GM23248 (cell line): ENCODE results near the gene SLC8A1. TPM values are rescaled to one million over a fixed set of nuclear protein-coding genes. Genes with fewer than 3 reads are reported as not detected.
A peak's percentile ranks its signal among the peaks of the same experiment; 100 is the strongest.

Experiments used
- DNase-seq: peaks from one replicate; pipeline ENCODE4 v3.0.0-alpha.2; 2015
- H2AFZ ChIP-seq: fragments of 200-600 bp; sonication (generic); 2 replicates; pipeline ENCODE4 v1.6.1; 2016; ENCODE audit warnings: antibody characterized with exemption
- H3F3A ChIP-seq: fragments of 200-600 bp; sonication (generic); 2 replicates; pipeline ENCODE4 v1.6.1; 2016; ENCODE audit warnings: mild to moderate bottlenecking, antibody characterized with exemption, mixed run types; ENCODE audit not compliant: insufficient read depth
- H3K27ac ChIP-seq: fragments of 200-600 bp; sonication (generic); 2 replicates; pipeline ENCODE4 v1.5.1; 2016; ENCODE audit warnings: mild to moderate bottlenecking
- H3K27me3 ChIP-seq: fragments of 200-600 bp; sonication (generic); replicated peaks from 2 replicates; pipeline ENCODE4 v1.6.1; 2016; ENCODE audit warnings: mild to moderate bottlenecking; ENCODE audit not compliant: insufficient read depth
- H3K36me3 ChIP-seq: fragments of 200-600 bp; sonication (generic); 2 replicates; pipeline ENCODE4 v1.6.1; 2016; ENCODE audit warnings: low read depth, mild to moderate bottlenecking
- H3K4me1 ChIP-seq: fragments of 200-600 bp; sonication (generic); 2 replicates; pipeline ENCODE4 v1.6.1; 2016; ENCODE audit warnings: mild to moderate bottlenecking; ENCODE audit not compliant: insufficient read depth
- H3K4me2 ChIP-seq: fragments of 200-600 bp; sonication (generic); one replicate; pipeline ENCODE4 v1.6.1; 2016; ENCODE audit warnings: mild to moderate bottlenecking; ENCODE audit not compliant: unreplicated experiment
- H3K4me3 ChIP-seq: fragments of 200-600 bp; sonication (generic); 2 replicates; pipeline ENCODE4 v1.5.1; 2016; ENCODE audit warnings: mild to moderate bottlenecking
- H3K79me2 ChIP-seq: fragments of 200-600 bp; sonication (generic); 2 replicates; pipeline ENCODE4 v1.6.1; 2016; ENCODE audit warnings: mild to moderate bottlenecking; ENCODE audit not compliant: insufficient read depth
- H3K9ac ChIP-seq: fragments of 200-600 bp; sonication (generic); 2 replicates; pipeline ENCODE4 v1.6.1; 2016; ENCODE audit warnings: mild to moderate bottlenecking
- H3K9me2 ChIP-seq: fragments of 200-600 bp; sonication (generic); 2 replicates; pipeline ENCODE4 v1.6.1; 2016; ENCODE audit warnings: mixed run types, mild to moderate bottlenecking, moderate library complexity; ENCODE audit not compliant: insufficient read depth
- H3K9me3 ChIP-seq: fragments of 200-600 bp; sonication (generic); one replicate; pipeline ENCODE4 v1.6.1; 2017; ENCODE audit warnings: low read depth
- H4K20me1 ChIP-seq: fragments of 200-600 bp; sonication (generic); 2 replicates; pipeline ENCODE4 v1.6.0; 2016; ENCODE audit not compliant: insufficient read depth
- EZH2 ChIP-seq: fragments of 200-600 bp; sonication (generic); IDR thresholded peaks from 2 replicates; pipeline ENCODE4 v1.6.1; 2018; ENCODE audit warnings: antibody characterized with exemption, mild to moderate bottlenecking; ENCODE audit not compliant: insufficient read depth, poor library complexity, severe bottlenecking
- EZH2phosphoT487 ChIP-seq: fragments of 200-600 bp; sonication (generic); IDR thresholded peaks from 2 replicates; pipeline ENCODE4 v1.6.1; 2018; ENCODE audit warnings: antibody characterized with exemption, moderate library complexity, mild to moderate bottlenecking, low read depth; ENCODE audit not compliant: insufficient read depth
- WGBS, 2 experiments: methylation state at CpG; one replicate each; pipeline ENCODE4 v1.1.6; 2015 to 2017; ENCODE audit warnings: low lambda C conversion rate in 2 of 2, low coverage in 1 of 2; ENCODE audit errors: missing lambda C conversion rate in 2 of 2; 5-methylcytosine and 5-hydroxymethylcytosine counted together
- in situ Hi-C: fragments of 300-500 bp; cut with MboI; formaldehyde crosslinking; loops from 2 replicates; pipeline ENCODE4 v1.15.0; 2020
- polyA plus RNA-seq: library from polyadenylated mRNA; unstranded; fragments of >200 nt; fragmentation: Nextera tagmentation; extraction: Ambion mirVana; gene quantifications from 2 replicates; pipeline ENCODE4 v1.2.1, GENCODE V29; 2016
- total RNA-seq: library from RNA; depleted of rRNA; stranded (reverse); fragments of >200 nt; shearing (Covaris generic); gene quantifications from 2 replicates; pipeline ENCODE4 v1.2.3, GENCODE V29; 2014

The SLC8A1 gene
- total and polyA plus RNA-seq, 2 experiments from 2014 or later = 13.8 to 83.4 TPM

- peak overlapping the region; percentile 29 for H3K4me2 ChIP-seq
- H3K36me3 ChIP-seq = no peaks in the 10 kb centered on the region
- no peaks in the 10 kb centered on the region for H3K79me2 ChIP-seq
- peaks cover 33% of the 10 kb centered on the region for H3K4me1 ChIP-seq
- peak overlapping the region; percentile 17; the same call in 1 of the 2 replicates for H3K9ac ChIP-seq
- H4K20me1 ChIP-seq = no peaks in the 10 kb centered on the region
- no peaks in the 10 kb centered on the region for H3K9me3 ChIP-seq
- peaks cover 16% of the 10 kb centered on the region for H3F3A ChIP-seq
- H3K4me3 ChIP-seq = no peak overlapping the region
- no peaks in the 10 kb centered on the region for H3K27me3 ChIP-seq
- no peak for DNase-seq
- TF ChIP-seq EZH2phosphoT487 (no peak), EZH2 (no peak)
- WGBS, 2 experiments = 38 to 42% methylated on average over 3 of the region's 3 CpGs
- peak overlapping the region; percentile 25; the same call in 1 of the 2 replicates for H2AFZ ChIP-seq
- peak overlapping the region; percentile 55 for H3K27ac ChIP-seq
- in situ Hi-C loops = no loop called here
- no peaks in the 10 kb centered on the region for H3K9me2 ChIP-seq
Observed at GRCh38 chr2:40213619-40214018, 238.3 kb downstream of the SLC8A1 start.

DNA sequence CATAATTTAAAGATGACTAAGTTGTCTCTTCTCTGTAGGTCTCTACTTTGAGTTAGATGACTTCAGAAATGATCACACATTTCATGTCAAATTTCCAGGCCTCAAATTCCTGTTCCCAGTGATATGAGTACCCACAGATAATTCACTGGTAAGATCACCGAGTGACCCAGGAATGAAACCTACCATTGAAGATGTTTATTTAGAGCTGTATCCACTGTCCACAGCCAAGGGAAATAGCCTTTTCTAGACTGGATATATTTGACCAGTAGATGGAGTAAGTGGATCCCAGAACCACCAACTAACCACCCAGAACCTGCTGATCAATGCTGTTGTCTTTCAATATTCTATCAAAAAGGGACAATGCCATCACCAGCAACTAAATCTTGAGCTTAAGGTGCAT, 238.8 kb downstream of the SLC8A1 start:
- peak; percentile 82 for DNase-seq
- H3K4me3 ChIP-seq = no peak overlapping the region
- H3K79me2 ChIP-seq = no peaks in the 10 kb centered on the region
- no peaks in the 10 kb centered on the region for H4K20me1 ChIP-seq
- H3K27ac ChIP-seq = peak overlapping the region; percentile 55
- H3K36me3 ChIP-seq = no peaks in the 10 kb centered on the region
- H3K9me3 ChIP-seq = no peaks in the 10 kb centered on the region
- peak overlapping the region; percentile 17; the same call in 1 of the 2 replicates for H3K9ac ChIP-seq
- H3F3A ChIP-seq = peaks cover 22% of the 10 kb centered on the region
- H3K4me1 ChIP-seq = peaks cover 33% of the 10 kb centered on the region
- H2AFZ ChIP-seq = peak overlapping the region; percentile 25; the same call in 1 of the 2 replicates
- peak overlapping the region; percentile 29 for H3K4me2 ChIP-seq
- no peaks in the 10 kb centered on the region for H3K27me3 ChIP-seq
- no peaks in the 10 kb centered on the region for H3K9me2 ChIP-seq
- in situ Hi-C loops = no loop called here
- WGBS, 2 experiments = 0 to 3% methylated on average over 1 of the region's 1 CpG
- TF ChIP-seq EZH2 (no peak), EZH2phosphoT487 (no peak)

GRCh38 chr2:40210968-40211353, 240.9 kb downstream of the SLC8A1 start:
- Histone ChIP-seq H3K36me3 (no peaks in the 10 kb centered on the region), H3K27ac (no peak overlapping the region), H4K20me1 (no peaks in the 10 kb centered on the region), H2AFZ (no peak overlapping the region), H3F3A (peaks cover 24% of the 10 kb centered on the region), H3K9me3 (no peaks in the 10 kb centered on the region), H3K9me2 (no peaks in the 10 kb centered on the region), H3K27me3 (no peaks in the 10 kb centered on the region), H3K9ac (no peak overlapping the region), H3K4me1 (peaks cover 37% of the 10 kb centered on the region), H3K4me3 (no peak overlapping the region), H3K4me2 (no peak overlapping the region), H3K79me2 (no peaks in the 10 kb centered on the region)
- 97% methylated on average over 1 of the region's 1 CpG for WGBS, 2 experiments
- DNase-seq = no peak
- in situ Hi-C loops = no loop called here
- TF ChIP-seq EZH2phosphoT487 (no peak), EZH2 (no peak)

DNA sequence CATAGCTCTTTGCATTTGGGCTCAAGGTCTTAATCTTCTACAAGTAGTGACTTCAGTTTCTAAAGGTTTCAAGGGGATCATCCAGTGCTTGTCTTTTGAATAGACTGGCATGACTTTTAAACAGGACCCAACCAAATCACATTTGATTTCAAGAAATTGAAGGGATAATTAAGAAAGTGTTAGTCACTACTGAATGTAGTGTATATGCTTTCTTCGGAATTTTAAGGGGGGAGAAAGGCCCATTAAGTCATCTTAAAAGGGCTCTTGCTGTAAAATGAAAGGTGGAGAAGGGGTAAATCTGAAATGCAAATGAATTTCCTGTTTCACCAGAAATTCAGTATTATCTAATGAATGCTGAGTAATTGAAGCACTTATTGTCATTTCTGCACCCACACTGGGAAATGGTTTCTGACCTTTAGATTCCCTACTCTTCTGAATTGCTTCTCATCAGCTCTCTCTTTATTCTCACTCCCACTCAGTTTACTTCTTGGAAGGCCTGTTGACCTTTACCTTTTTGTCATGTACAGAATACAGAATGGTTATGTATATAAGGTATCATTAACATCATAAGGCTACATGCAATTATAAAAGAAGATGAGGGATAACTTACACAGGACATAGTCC, 241.4 kb downstream of the SLC8A1 start:
- Histone ChIP-seq H2AFZ (no peak overlapping the region), H4K20me1 (no peaks in the 10 kb centered on the region), H3K9ac (no peak overlapping the region), H3F3A (peaks cover 24% of the 10 kb centered on the region), H3K79me2 (no peaks in the 10 kb centered on the region), H3K36me3 (no peaks in the 10 kb centered on the region; the same call in 1 of the 2 replicates), H3K27me3 (no peaks in the 10 kb centered on the region), H3K4me3 (no peak overlapping the region), H3K4me2 (no peak overlapping the region), H3K9me3 (no peaks in the 10 kb centered on the region), H3K4me1 (peaks cover 37% of the 10 kb centered on the region), H3K9me2 (no peaks in the 10 kb centered on the region), H3K27ac (no peak overlapping the region)
- in situ Hi-C loops = no loop called here
- no peak for DNase-seq
- TF ChIP-seq EZH2phosphoT487 (no peak), EZH2 (no peak)
- 92 to 100% methylated on average over 1 of the region's 1 CpG for WGBS, 2 experiments

- H3K9ac ChIP-seq = no peak overlapping the region
- peaks cover 24% of the 10 kb centered on the region for H3F3A ChIP-seq
- H4K20me1 ChIP-seq = no peaks in the 10 kb centered on the region
- no peaks in the 10 kb centered on the region for H3K9me3 ChIP-seq
- no peaks in the 10 kb centered on the region for H3K27me3 ChIP-seq
- no peak overlapping the region for H2AFZ ChIP-seq
- no peak for TF ChIP-seq EZH2
- no peak for TF ChIP-seq EZH2phosphoT487
- H3K27ac ChIP-seq = no peak overlapping the region
- in situ Hi-C loops = no loop called here
- no peaks in the 10 kb centered on the region for H3K79me2 ChIP-seq
- H3K4me3 ChIP-seq = no peak overlapping the region
- no peaks in the 10 kb centered on the region for H3K9me2 ChIP-seq
- no peak for DNase-seq
- H3K4me1 ChIP-seq = peaks cover 37% of the 10 kb centered on the region
- H3K4me2 ChIP-seq = no peak overlapping the region
- no peaks in the 10 kb centered on the region; the same call in 1 of the 2 replicates for H3K36me3 ChIP-seq
Observed at GRCh38 chr2:40209761-40210160, 242.1 kb downstream of the SLC8A1 start.
